K562 (cell line): ENCODE data around the gene MYADML2. TPM values are rescaled to one million over a fixed set of nuclear protein-coding genes. Genes with fewer than 3 reads are reported as not detected.

ENCODE experiments used
- ATAC-seq: fragments of 200-7000 bp; cut with Tn5 transposase; 3 replicates; pipeline ENCODE4 v1.9.1; 2020; ENCODE audit warnings: moderate library complexity
- BruUV-seq: library from RNA; stranded (reverse); fragments of 400-500 nt; replicated peaks from 2 replicates; lab custom pipeline; 2021; lab: Mats Ljungman, UMichigan
- CTCF ChIA-PET: fragments of 300-600 bp; formaldehyde crosslinking; extraction: SDS; loops from one replicate; lab custom pipeline; 2021; ENCODE audit warnings: low intra/inter-chr PET ratio; lab: Yijun Ruan, JAX
- POLR2A ChIA-PET: fragments of 300-600, 350-650 bp; sonication (Branson Sonifier 250); formaldehyde crosslinking; extraction: SDS; loops from one replicate; lab custom pipeline; 2021; ENCODE audit warnings: antibody characterized with exemption, inconsistent platforms; lab: Yijun Ruan, JAX
- DNase-seq, 4 experiments: peaks; one replicate each; pipeline versions ENCODE4 v3.0.0 to v3.0.0-alpha.2; 2011 to 2018; ENCODE audit warnings: low spot score in 3 of 4, mixed read lengths in 3 of 4; ENCODE audit errors: extremely low read depth in 1 of 4
- FAIRE-seq: peaks from 2 replicates; lab custom pipeline; 2011; peaks lifted over from hg19 to GRCh38; lab: Jason Lieb, UNC
- H2AFZ ChIP-seq: 2 replicates; pipeline ENCODE4 v1.6.0; 2011; ENCODE audit warnings: low read depth, low read length, control low read depth, inconsistent platforms
- H3K27ac ChIP-seq: fragments of 200-600 bp; 3 replicates; pipeline ENCODE4 v1.8.0; 2011; ENCODE audit warnings: low read depth, mild to moderate bottlenecking, control low read depth, inconsistent platforms, low read length, moderate library complexity, mixed read lengths; ENCODE audit errors: extremely low read depth
- H3K27me3 ChIP-seq, 2 experiments: fragments of 300-600 bp in 1 of 2; 2 replicates in 1 of 2; 3 replicates in 1 of 2; pipeline versions ENCODE4 v1.6.0 to v1.8.0; 2011; ENCODE audit warnings: inconsistent platforms in 2 of 2, low read length in 2 of 2, mild to moderate bottlenecking in 1 of 2, mixed read lengths in 1 of 2, moderate library complexity in 1 of 2; ENCODE audit not compliant: control insufficient read depth in 2 of 2, insufficient read depth in 2 of 2
- H3K36me3 ChIP-seq: fragments of 300-600 bp; 3 replicates; pipeline ENCODE4 v1.8.0; 2011; ENCODE audit warnings: mild to moderate bottlenecking, low read length, inconsistent platforms; ENCODE audit not compliant: control insufficient read depth, insufficient read depth
- H3K4me1 ChIP-seq, 2 experiments: fragments of 200-600 bp in 1 of 2; replicated peaks in 1 of 2; 2 replicates in 1 of 2; 3 replicates in 1 of 2; pipeline versions ENCODE4 v1.5.1 to v1.8.0; 2011; ENCODE audit warnings: inconsistent platforms in 2 of 2, low read length in 2 of 2, mild to moderate bottlenecking in 1 of 2, mixed read lengths in 1 of 2, moderate library complexity in 1 of 2; ENCODE audit not compliant: control insufficient read depth in 2 of 2, insufficient read depth in 2 of 2
- H3K4me2 ChIP-seq: 2 replicates; pipeline ENCODE4 v1.6.1; 2011; ENCODE audit warnings: low read length, control low read depth, inconsistent platforms, mixed read lengths; ENCODE audit not compliant: insufficient read depth
- H3K4me3 ChIP-seq: fragments of 200-600 bp; sonication (generic), shearing (Covaris generic); 2 replicates; pipeline ENCODE4 v1.5.1; 2016; ENCODE audit warnings: control low read depth, inconsistent platforms
- H3K79me2 ChIP-seq: fragments of 200-600 bp; 3 replicates; pipeline ENCODE4 v1.8.0; 2011; ENCODE audit warnings: low read length, inconsistent platforms; ENCODE audit not compliant: control insufficient read depth, insufficient read depth
- H3K9ac ChIP-seq, 2 experiments: 2 replicates each; pipeline versions ENCODE4 v1.6.0 to v1.6.1; 2011; ENCODE audit warnings: low read depth in 2 of 2, low read length in 2 of 2, control low read depth in 1 of 2, inconsistent platforms in 1 of 2, mild to moderate bottlenecking in 1 of 2, mixed read lengths in 1 of 2; ENCODE audit not compliant: insufficient read depth in 1 of 2
- H3K9me1 ChIP-seq: one replicate; pipeline ENCODE4 v1.6.0; 2011; ENCODE audit warnings: inconsistent platforms, mild to moderate bottlenecking, low read length, moderate library complexity; ENCODE audit not compliant: control insufficient read depth, insufficient read depth
- H3K9me3 ChIP-seq: replicated peaks from 2 replicates; pipeline ENCODE4 v1.5.1; 2011; ENCODE audit warnings: low read depth, low read length, inconsistent platforms; ENCODE audit not compliant: control insufficient read depth, insufficient read depth
- H4K20me1 ChIP-seq: replicated peaks from 2 replicates; pipeline ENCODE4 v1.6.1; 2011; ENCODE audit warnings: low read length, inconsistent platforms, mixed read lengths; ENCODE audit not compliant: control insufficient read depth, insufficient read depth
- CHD1 ChIP-seq: fragments of 200-600 bp; sonication (generic); IDR thresholded peaks from one replicate; pipeline ENCODE4 v1.6.1; 2012; ENCODE audit warnings: mild to moderate bottlenecking, moderate library complexity, low read length, inconsistent platforms
- GATAD2A ChIP-seq: fragments of 450-650 bp; IDR thresholded peaks from 2 replicates; pipeline ENCODE4 v1.6.1; 2017
- HOXB6 ChIP-seq: fragments of 250-450 bp; sonication (Bioruptor Pico); IDR thresholded peaks from 2 replicates; pipeline ENCODE4 v1.5.1; 2022; ENCODE audit warnings: mild to moderate bottlenecking, borderline replicate concordance
- POLR2G ChIP-seq: fragments of 200-400 bp; formaldehyde crosslinking; IDR thresholded peaks from 2 replicates; pipeline ENCODE4 v1.6.1; 2017; ENCODE audit warnings: low read depth, mild to moderate bottlenecking, antibody characterized with exemption, low read length, moderate library complexity
- RBBP5 ChIP-seq: fragments of 200-600 bp; sonication (generic); IDR thresholded peaks from 2 replicates; pipeline ENCODE4 v1.6.1; 2012; ENCODE audit warnings: borderline replicate concordance, mild to moderate bottlenecking, low read length, control low read depth, inconsistent platforms; ENCODE audit not compliant: insufficient read depth, poor library complexity, severe bottlenecking
- ZNF644 ChIP-seq: fragments of 200-800 bp; sonication (Bioruptor generic); IDR thresholded peaks from 2 replicates; pipeline ENCODE4 v1.6.1; 2016; ENCODE audit warnings: low read depth, missing genetic modification characterization, missing compliant biosample characterization
- ZNF778 ChIP-seq: fragments of 450-650 bp; formaldehyde crosslinking; IDR thresholded peaks from 2 replicates; pipeline ENCODE4 v1.4.0; 2020; ENCODE audit warnings: mild to moderate bottlenecking, moderate library complexity
- WGBS: fragments of 100-300 bp; shearing (Covaris generic); methylation state at CpG from one replicate; pipeline ENCODE4 v1.1.6; 2016; ENCODE audit warnings: low coverage, mixed read lengths; ENCODE audit not compliant: insufficient coverage; ENCODE audit errors: missing lambda C conversion rate; 5-methylcytosine and 5-hydroxymethylcytosine counted together
- in situ Hi-C: fragments of 300-500 bp; cut with MboI; formaldehyde crosslinking; loops from 4 replicates; pipeline ENCODE4 v1.15.0; 2018; ENCODE audit warnings: inconsistent platforms, mixed read lengths
- intact Hi-C: fragments of 100-400 bp; cut with micrococcal nuclease; formaldehyde crosslinking; loops from 2 replicates; pipeline ENCODE4 v1.14.2; 2022
- polyA plus RNA-seq, 8 experiments: library from polyadenylated mRNA; depleted of rRNA in 4 of 8; stranded (reverse) in 5 of 8; unstranded in 3 of 8; fragments of >200 nt; fragmentation: Nextera tagmentation in 2 of 8; fragmentation: Illumina TruSeq in 1 of 8; extraction: Ambion mirVana in 2 of 8; extraction: Trizol in 1 of 8; gene quantifications; 2 replicates each; pipeline versions ENCODE4 v1.2.1 to v1.2.3, GENCODE V29; 2011 to 2014; ENCODE audit warnings: inconsistent platforms in 1 of 8, missing spikeins in 1 of 8
- total RNA-seq, 7 experiments: library from RNA; depleted of rRNA in 6 of 7; stranded (reverse); fragments of >200 nt in 6 of 7; fragmentation: Illumina TruSeq in 2 of 7; extraction: Trizol in 2 of 7; gene quantifications; 2 replicates each; pipeline versions ENCODE4 v1.2.1 to v1.2.3, GENCODE V29; 2011 to 2021; ENCODE audit warnings: low replicate concordance in 1 of 7

MYADML2 gene
- total and polyA plus RNA-seq, 9 of the 15 experiments (the other 6 are each of a cell fraction or from before 2014, with no cell fraction given): not detected

DNA sequence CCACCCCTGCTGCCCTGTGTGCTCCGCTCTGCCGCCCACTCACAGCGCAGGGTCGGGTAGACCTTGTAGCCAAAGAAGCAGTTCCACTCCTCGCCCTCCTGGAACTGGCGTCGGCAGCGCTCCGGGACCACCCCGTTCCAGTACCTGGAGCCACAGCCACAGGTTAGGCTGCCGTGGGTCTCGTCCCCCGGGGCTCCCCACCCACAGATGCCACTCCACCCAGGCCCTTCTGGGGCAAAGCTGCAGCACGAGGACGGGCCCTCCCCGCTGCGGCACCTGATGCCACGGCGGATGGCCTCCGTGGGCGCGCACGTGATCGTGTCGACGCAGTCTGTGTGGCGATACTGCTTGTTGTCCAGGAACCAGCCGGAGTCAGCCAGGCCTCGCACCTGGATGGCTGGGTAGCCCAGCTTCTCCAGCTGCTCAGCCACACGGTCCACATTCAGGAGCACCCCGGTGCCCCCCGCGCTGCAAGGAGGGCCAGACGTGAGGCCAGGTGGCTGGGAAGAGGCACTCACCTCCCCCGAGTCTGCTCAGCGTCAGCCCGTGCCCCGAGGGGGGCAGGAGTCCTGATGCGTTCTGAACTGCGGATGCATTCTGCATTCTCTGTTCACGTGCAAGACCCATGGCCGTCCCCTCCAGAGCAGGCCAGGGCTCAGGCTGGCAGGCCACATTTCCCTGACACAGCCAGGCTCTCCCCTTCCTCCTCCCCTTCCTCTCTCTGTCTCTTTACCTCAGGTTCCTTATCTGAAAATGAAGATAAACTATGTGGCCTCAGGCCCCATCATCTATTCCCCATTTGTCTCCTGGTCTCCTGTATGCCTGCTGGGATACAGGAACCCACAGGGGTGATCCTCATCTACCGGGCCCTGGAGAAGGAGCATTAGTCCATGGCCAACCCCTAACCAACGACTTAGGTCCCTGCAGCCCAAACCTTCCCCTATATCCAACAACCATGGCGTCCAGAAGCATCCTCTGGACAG is 9.9 kb upstream of the MYADML2 start:
- H3K27ac ChIP-seq: no peak overlapping the region
- H3K9me1 ChIP-seq: no peaks in the 10 kb centered on the region
- DNase-seq (no peak), ATAC-seq (no peak), FAIRE-seq (no peak)
- CTCF ChIA-PET: interaction anchor here (5.2 kb wide), 1 partner anchor 63 kb away, joined by 103 read pairs; the partner anchor contains the start of genes CENPX and LRRC45
- no peak overlapping the region for H3K4me2 ChIP-seq
- peak overlapping the region in 1 of 2 experiments; percentile 79; a peak in 2 of 4 replicates for H3K9ac ChIP-seq
- in situ Hi-C loops (no loop called here), intact Hi-C loops (loop anchor here (10.0 kb wide), 1 partner anchor 198 kb away; no protein-coding TSS in a partner anchor)
- no peaks in the 10 kb centered on the region for H4K20me1 ChIP-seq
- POLR2A ChIA-PET: interaction anchor here (0.6 to 0.9 kb wide), 2 partner anchors 28 to 79 kb away, joined by 3 read pairs; no protein-coding TSS in a partner anchor
- H3K36me3 ChIP-seq: peaks cover 19% of the 10 kb centered on the region; the same call in 2 of the 3 replicates
- TF ChIP-seq POLR2G (0 out of 2 replicates have a peak, but pooled peaks have one; percentile 28), HOXB6 (CRISPR knock-in tag) (no peak), CHD1 (no peak), GATAD2A (no peak), RBBP5 (no peak), ZNF644 (tag) (no peak), ZNF778 (CRISPR knock-in tag) (no peak)
- H2AFZ ChIP-seq: no peak overlapping the region
- 86% methylated on average over 37 of the region's 45 CpGs for WGBS
- H3K4me3 ChIP-seq: no peak overlapping the region
- H3K79me2 ChIP-seq: peaks cover 20% of the 10 kb centered on the region
- H3K9me3 ChIP-seq: no peaks in the 10 kb centered on the region
- peaks cover 7 to 68% of the 10 kb centered on the region in 2 experiments; a peak in 4 of 5 replicates for H3K4me1 ChIP-seq
- H3K27me3 ChIP-seq: no peaks in the 10 kb centered on the region
- BruUV-seq: no TSS peak
